LHCN-M2 (cell line): ENCODE measurements around the gene STYXL2. TPM values are rescaled to one million over a fixed set of nuclear protein-coding genes. Genes with fewer than 3 reads are reported as not detected.
A peak's percentile ranks its signal among the peaks of the same experiment; 100 is the strongest.

Source experiments
- DNase-seq: peaks from one replicate; pipeline ENCODE4 v3.0.0-alpha.2; 2012; ENCODE audit warnings: low read depth
- polyA plus RNA-seq: library from polyadenylated mRNA; unstranded; fragments of >200 nt; gene quantifications from one replicate; pipeline ENCODE4 v1.2.1, GENCODE V29; 2012; ENCODE audit warnings: missing spikeins
- total RNA-seq: library from RNA; depleted of rRNA; stranded (reverse); fragments of >200 nt; gene quantifications from 2 replicates; pipeline ENCODE4 v1.2.3, GENCODE V29; 2014; rRNA removed

The STYXL2 gene
- total RNA-seq, result 2.6 and 4.8 TPM in 2 replicates
- 9.4 TPM for polyA plus RNA-seq

DNA sequence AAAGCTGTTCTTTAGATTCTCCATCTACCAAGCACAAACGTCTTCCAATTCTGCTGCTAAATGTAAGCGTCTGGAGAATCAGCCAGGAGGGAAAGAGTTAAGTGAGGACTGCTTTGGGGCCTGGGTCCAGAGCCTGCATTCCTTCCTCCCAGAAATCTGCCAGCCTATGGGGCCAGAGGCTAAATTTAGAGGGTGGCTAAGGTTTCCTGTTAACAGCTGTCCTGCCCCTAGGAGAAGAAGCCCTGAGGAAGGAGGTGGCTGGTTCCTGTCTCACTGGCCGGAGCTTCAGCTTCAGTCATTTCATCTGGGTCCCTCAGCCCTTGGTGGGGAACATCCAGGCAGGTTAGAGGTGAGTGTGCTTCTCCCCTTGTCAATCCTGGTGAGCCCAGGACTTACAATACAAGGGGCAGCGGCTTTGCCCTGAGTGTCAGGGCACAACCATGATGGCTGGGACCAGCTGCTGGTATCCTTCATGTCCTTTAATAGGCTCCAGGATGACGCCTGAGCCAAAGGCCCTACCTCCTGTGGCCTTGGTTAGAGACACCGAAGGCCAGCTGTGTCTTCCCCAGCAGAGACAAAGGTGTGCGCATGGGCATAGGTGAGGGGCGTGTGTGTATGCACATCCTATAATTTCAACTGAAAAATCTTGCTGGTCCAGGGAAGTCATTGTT is at the start of gene STYXL2:
TSS of gene STYXL2 (plus strand) at position 230 of the 671 bp plus-strand sequence. CDS start 775 bp downstream, outside the sequence.
- peak; percentile 69 for DNase-seq

DNA sequence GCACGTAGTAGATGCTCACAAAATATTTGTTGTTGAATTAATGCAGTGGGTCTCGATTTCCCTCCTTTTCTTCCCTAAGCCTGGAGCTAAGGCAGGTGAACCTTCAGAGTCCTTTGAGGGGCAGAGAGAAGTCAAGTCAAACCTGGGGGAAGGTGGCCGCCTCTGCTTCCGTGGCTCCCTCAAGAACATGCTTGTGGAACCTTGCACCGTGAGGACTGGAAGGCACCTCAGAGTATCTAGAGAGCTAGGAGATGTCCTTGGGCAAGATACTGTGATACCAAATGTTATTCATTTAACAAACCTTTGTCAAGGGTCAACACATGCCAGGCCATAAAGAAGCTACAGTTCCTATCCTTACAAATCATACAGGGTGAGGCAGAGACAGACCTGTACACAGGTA is 42.0 kb upstream of the STYXL2 start:
- no peak for DNase-seq

DNA sequence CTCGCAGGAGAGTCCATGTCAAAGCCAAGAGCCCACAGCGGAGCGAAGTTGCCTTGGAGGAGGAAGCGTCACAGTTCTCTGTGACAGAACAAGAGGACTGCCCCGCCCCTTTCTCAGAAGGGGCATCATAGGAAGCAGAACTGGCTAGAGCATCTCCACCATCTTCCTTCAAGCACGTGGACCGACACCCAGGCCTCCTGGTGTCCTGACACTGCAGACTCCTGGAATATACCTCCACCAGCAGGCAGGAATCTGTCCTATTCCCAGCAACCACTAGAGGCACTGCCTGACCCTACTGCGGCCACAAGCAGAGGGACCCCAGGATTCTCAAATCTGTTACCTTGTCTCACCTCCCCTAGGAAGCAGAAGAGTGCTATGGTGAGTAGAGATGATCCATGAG is 41.5 kb upstream of the STYXL2 start:
- DNase-seq, result no peak

- no peak for DNase-seq
Measured at GRCh38 chr1:167054531-167054930, 39.3 kb upstream of the STYXL2 start.

GRCh38 chr1:167054946-167055630 is 38.8 kb upstream of the STYXL2 start:
- DNase-seq, result peak; percentile 15

DNA sequence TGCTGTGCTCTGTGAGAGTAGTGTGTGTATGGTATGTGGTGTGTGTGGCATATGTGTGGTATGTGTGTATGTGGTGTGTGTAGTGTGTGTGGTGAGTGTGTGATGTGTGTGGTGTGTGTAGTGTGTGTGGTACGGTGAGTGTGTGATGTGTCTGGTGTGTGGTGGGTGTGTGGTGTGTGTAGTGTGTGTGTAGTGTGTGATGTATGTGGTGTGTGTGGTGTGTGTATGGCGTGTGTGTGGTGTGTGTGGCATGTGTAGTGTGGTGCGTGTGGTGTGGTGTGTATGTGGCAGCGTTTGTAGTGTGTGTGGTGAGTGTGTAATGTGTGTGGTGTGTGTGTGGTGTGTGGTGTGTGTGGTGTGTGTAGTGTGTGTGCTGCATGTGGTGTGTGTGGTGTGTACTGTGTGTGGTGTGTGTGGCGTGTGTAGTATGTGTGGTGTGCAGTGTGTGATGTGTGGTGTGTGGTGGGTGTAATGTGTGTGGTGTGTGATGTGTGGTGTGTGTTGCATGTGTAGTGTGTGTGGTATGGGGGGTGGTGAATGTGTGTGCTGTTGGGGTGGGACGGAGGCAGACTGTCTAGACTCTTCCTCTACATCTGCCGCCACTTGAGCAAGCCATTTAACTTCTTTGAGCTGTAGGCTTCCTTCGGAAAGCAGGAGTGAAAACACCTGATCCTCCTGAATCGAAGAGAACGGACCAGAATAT is 37.2 kb upstream of the STYXL2 start:
- DNase-seq, result peak; percentile 11

DNA sequence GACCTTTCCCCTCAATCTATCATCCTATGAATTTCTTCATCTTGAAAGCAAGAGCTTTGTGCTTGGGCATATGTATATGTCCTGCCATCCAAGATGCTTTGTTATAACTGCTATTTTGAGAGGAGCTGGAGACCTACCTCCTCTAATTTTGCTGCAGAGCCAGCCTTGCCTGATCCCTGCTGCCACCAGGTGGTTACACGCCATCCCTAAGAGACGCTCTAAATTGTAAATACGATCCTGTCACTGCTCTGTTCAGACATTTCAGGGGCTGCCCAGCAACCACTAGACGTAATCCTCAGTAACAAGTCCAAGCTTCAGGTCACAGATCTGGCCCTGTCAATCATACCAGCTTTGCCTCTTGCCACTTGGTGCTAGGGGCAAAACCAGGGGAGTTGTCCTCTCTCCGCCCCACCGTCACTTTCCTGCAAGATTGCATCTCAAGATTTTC is 36.6 kb upstream of the STYXL2 start:
- DNase-seq, result peak; percentile 44

GRCh38 chr1:167059045-167059808 is 34.6 kb upstream of the STYXL2 start:
- DNase-seq, result peak; percentile 50

DNA sequence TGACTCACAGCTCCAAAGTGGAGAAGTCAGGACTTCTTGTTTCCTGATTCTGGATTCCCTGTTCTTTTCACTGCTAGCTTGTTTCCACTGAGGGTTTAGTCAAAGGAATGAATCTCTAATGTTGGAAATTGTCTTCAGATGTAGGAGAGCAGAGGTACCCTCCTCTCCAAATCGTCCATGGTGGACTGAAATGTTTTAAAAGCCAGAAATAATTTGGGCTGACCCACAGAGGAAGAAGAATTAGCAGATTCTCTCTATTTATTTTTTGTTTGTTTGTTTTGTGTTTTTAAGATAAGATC is 34.1 kb upstream of the STYXL2 start:
- DNase-seq, result no peak

DNA sequence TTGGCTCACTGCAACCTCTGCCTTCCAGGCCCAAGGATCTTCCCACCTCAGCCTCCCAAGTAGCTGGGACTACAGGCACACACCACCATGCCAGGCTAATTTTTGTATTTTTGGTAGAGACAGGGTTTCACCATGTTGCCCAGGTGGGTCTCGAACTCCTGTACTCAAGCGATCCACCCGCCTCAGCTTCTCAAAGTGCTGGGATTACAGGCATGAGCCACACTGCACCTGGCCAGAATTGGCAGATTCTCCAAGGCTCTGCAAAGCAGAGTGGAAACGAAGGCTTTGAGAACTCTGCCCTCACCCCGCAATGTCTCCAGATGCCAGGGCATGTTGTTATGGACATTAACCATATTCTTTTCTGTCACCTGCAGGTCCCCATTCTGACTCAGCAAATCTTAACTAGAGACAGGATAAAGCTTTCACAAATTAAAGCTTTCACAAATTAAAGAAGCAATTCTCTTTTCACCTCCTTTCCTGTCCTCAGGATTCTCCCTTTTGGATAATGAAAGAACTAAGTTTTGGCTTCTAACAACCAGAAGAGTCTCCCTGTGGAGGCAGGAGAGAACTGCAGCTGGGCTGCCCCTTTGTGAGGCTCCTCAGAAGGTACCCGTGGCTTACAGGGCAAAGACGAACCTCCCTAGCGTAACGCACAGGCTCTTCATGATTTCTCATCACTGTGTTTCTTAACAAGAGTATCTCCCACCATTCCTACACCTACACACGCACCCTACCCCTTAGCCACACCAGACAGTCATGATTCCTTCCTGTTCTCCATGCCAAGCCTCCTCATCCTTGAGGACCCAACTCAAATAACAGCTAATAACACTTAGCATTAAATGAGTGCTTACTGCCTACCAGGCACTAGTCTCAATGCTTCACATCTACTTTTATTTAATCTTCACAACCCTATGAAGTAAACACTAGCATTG is 33.5 kb upstream of the STYXL2 start:
- DNase-seq, result no peak

DNA sequence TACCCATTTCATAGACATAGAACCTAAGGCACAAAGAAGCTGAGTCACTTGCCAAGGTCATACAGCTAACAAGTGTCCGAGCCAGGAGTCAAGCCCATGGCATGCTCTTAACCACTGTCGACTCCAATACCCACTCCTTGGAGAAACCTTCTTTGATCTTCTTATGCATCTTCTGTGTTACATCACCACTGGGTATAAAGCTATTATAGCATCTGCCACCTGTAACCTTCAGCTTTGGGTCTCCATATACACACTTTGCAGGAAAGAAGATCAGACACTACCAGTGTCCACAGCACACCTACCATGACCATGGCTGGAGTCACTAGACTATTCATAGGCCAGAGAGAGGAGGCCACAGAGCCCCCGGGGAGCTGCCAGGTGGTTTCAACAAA is 32.8 kb upstream of the STYXL2 start:
- DNase-seq, result no peak

GRCh38 chr1:167064621-167065020 is 29.3 kb upstream of the STYXL2 start:
- peak; percentile 10 for DNase-seq

GRCh38 chr1:167065471-167065870 is 28.4 kb upstream of the STYXL2 start:
- no peak for DNase-seq

DNA sequence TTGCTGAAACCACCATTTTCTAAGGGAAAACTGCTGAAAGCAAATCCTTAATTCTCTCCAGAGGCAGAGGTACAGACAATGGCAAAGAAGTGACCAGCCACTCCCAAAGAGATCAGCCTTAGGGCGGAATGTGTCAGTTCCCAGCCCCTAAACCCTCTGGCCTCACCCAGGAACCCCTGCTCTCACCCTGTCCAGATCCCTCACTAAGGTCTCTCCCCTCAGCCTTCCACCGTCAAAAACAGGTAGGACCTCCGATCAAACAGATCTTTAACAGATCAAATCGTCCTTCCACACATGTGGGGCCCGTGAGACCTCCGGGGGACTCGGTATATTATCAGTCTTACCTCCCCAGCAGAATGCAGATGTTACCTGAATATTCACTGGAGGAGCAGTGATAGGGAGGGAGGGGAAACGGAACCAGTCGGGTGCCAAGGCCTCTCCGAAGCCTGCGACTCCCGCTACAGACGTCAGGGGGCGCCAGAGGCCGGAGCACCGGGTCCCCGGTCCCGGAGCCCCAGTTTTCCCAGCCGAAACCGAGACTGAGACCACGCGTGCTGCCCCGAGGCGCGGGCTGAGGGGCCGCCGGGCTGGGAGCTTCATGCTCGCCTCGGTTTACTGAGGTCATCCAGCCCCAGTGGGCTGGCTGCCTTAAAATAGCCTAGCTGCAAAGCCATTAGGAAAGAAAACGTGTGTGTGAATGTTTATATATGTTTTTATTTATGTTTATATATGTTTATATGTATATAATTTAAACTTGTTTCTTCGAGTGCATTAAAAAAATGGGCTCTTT is 27.3 kb upstream of the STYXL2 start:
- DNase-seq, result peak; percentile 40

- no peak for DNase-seq
Measured at GRCh38 chr1:167067904-167068303, 26.0 kb upstream of the STYXL2 start.

DNA sequence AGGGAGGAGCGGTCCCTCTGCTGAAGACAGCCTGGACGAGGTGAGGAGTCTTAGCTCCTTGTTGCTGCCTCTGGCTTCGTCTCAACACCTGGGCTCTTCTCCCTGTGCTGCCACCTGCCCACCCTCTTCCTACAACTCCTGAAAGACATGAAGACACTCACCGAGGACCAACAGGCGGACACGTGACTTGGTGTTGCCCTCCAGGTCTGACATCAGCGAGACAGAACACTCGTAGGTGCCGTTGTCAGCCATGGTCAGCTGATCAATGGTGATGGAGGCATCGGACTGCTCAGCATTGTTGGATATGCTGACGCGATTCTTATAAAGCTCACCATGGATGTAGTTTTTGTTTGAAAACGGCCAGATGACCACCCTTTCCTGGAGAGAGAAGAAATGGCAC is 25.1 kb upstream of the STYXL2 start:
- no peak for DNase-seq

- no peak for DNase-seq
Measured at GRCh38 chr1:167071286-167071685, 22.6 kb upstream of the STYXL2 start.

DNA sequence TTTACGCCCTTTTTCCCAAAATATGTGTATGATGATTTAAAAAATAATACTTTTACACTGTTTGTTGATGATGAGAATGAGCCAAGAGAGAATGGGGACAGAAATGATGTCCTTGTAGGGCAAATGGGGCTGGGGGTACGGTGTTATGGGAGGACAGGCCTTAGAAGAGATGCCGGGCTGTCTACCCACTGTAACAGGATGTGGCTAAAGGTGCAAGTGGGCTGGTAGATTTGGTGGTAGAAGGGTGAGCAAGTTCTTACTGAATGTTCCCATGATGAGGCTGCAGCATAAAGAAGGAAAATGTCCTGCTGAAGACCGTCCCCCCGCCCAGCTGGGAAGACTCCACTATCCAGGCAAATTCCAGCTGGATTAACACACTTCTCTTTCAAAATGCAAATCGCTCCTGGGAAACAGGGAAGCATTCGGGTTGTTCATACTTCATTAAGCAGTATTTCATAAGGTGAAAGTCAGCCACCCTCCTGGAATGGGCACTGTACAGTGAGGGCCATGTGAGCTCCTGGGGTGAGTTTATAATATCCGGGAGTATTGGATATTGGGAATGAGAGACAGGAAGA is 17.7 kb upstream of the STYXL2 start:
- no peak for DNase-seq

- no peak for DNase-seq
Measured at GRCh38 chr1:167077128-167077867, 16.6 kb upstream of the STYXL2 start.
